Sciatic nerve (tissue), 2 donors: ENCODE results near the gene C2CD5. TPM values are rescaled to one million over a fixed set of nuclear protein-coding genes. Genes with fewer than 3 reads are reported as not detected.
A peak's percentile ranks its signal among the peaks of the same experiment; 100 is the strongest.

Source experiments
- ATAC-seq: fragments of 200-7000 bp; cut with Tn5 transposase; one replicate; pipeline ENCODE4 v1.9.1; 2020; ENCODE audit warnings: mild to moderate bottlenecking, moderate library complexity
- DNase-seq: peaks from one replicate; pipeline ENCODE4 v3.0.0-alpha.2; 2020; ENCODE audit warnings: low spot score
- intact Hi-C: fragments of 100-400 bp; cut with DNase I; formaldehyde crosslinking; loops from one replicate; pipeline ENCODE4 v1.14.2; 2022
- total RNA-seq: library from RNA; stranded (reverse); fragmentation: NEBNext Ultra II Directional; extraction: Animal tissue kit (Norgen Biotek cat#: 25700); gene quantifications from one replicate; pipeline ENCODE4 v1.2.1, GENCODE V29; 2021
- donor health status: DM: no; HTN: no; CAD: no.
- donor health status: DM: no; HTN: no; CAD: no.

Gene C2CD5
- total RNA-seq, 1 donor from 2014 or later = 53.4 TPM

DNA sequence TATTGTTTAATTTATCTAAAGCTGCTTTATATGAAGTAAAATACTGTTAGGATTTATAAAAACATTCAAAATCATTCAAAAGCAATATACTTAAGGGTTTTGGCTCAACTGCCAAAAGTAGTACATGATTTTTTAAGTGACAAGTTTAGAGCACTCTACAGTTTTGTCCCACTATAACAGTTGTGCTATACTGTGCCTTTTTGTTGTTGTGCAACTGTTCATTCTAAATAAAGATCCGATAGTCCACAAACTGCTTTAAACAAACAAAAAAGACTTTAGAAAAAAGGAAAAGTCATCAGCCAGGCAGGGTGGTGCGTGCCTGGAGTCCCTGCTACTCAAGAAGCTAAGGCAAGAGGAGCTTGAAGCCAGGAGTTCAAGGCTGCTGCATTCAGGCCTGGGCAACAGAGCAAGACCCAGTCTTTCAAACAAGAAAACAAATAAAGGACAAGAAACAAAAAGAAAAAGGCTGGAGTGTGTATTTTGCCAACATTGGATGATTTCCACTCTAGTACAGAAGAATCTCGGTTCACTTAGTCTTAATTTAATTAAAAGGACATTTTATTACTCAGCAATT, 7.3 kb downstream of the C2CD5 start:
- DNase-seq = no peak
- intact Hi-C loops = no loop called here
- no peak for ATAC-seq

DNA sequence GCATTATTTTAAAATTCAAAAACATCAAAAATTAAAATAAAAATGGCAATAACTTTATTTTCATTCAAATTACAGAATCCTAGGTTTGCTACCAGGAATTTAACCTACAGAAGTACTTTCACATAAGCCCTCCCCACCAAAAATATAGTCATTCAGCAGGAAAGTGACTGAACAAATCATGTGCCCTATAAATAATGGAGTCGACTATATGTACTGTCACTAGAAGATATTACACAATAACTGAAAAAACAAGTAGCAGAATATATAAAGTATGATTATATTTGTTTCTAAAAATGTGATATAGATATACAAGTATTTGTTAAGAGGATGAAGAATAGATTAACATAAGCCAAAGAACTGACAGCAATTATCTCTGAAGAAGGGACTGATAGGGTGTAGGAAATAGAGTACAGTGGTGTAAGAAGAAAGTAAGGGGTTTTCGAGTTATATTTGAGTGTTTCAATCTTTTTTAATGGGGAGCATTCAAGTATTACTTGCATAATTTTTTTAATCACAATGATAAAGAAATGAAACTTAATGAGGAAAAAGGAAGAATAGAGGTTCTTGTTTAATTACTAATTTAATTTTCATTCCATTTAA, 7.9 kb downstream of the C2CD5 start:
- intact Hi-C loops = no loop called here
- ATAC-seq = no peak

DNA sequence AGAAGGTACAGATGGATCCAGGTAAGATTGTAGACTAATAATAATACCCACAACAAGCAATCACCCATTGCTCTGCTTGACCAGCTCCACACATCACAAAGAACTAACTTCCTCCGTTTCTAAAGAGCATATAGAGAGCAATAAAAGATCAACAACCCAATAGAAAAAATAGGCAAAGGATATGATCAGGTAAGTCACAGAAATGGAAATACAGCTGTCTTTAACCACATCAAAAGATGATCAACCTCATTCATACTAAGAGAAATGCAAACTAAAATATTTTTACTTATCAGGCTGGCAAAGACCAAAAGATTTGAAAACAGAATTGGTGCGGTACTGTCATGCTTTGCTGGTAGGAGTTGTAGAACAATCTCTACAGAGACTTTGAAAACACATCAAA, 8.9 kb downstream of the C2CD5 start:
- intact Hi-C loops = no loop called here

More for the DNA sequence above, 7.9 kb downstream of the C2CD5 start:
- DNase-seq = no peak

DNA sequence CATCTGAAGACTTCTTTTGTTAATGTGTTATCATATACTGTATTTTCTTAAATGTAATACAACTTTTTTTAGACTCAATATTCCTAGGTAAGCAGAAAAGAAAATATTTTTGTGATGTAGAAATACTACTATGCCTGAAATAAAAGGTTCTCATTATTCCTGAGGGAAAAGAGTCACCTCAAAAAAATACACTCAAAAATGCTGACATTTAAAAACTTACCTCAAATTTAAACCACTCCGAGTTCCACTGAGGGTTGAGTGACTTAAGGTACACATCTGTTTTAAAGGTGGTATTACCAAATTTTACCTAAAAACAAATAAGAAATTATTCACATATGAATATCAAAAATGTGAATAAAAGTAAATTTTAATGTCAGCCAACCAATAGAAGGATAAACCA, 9.3 kb downstream of the C2CD5 start:
- no peak for DNase-seq
- intact Hi-C loops = no loop called here
- no peak for ATAC-seq

More for the DNA sequence above, 8.9 kb downstream of the C2CD5 start:
- no peak for ATAC-seq
- no peak for DNase-seq

DNA sequence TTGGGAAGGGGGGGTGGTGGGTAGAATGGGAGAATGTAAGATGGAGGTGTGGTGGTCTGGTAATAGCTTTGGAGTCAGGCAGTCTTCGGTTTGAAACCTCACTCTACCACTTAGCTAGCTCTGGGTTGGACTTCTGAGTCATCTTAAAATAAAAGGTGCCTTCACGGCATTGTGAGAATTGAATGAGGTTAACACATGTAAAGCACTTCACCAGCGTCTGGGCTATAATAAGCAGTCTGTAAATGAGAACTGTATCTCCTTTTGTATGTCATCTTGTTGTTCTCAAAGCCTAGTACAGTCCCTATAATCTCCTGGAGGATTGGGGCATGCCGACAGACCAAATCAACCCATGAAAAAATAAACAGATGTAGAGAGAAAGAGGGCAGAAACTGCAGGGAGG, 11.2 kb downstream of the C2CD5 start:
- intact Hi-C loops = no loop called here
- DNase-seq (no peak), ATAC-seq (no peak)

DNA sequence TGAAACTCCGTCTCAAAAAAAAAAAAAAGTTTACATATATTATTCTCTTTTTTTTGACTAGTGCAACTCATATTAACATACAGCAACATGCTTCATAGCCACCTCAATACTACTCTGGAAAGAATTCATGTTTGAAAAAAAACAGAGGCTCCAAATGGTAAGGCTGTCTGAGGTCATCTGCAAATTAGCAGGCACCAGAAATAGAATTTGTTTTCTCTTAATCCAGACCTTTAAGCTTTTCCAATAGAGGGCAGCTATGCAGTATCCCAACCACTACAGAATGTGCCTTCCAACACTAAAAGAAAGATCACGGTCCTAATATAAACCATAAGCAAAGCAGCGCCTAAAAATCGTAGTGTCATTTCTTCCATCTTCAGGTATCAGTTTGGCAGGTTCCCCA, 12.0 kb downstream of the C2CD5 start:
- intact Hi-C loops = no loop called here
- DNase-seq = no peak
- ATAC-seq = no peak

DNA sequence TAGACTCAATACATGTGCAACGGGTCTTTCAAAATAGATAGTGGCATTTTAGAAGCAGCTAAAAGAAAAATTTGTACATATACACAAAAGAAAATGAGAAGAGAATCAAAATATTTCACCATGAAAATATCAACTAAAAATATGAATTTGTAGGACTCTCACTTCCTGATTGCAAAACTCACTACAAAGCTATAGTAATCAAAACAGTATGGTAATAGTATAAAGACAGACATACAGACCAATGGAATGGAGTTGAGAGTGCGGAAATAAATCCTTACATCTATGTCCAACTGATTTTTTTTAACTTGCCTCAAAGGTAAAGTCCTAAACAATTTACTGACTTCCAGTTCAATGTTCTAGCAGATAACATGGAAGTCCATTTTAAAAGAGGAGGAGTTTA, 13.1 kb downstream of the C2CD5 start:
- ATAC-seq = no peak
- DNase-seq = no peak
- intact Hi-C loops = no loop called here

DNA sequence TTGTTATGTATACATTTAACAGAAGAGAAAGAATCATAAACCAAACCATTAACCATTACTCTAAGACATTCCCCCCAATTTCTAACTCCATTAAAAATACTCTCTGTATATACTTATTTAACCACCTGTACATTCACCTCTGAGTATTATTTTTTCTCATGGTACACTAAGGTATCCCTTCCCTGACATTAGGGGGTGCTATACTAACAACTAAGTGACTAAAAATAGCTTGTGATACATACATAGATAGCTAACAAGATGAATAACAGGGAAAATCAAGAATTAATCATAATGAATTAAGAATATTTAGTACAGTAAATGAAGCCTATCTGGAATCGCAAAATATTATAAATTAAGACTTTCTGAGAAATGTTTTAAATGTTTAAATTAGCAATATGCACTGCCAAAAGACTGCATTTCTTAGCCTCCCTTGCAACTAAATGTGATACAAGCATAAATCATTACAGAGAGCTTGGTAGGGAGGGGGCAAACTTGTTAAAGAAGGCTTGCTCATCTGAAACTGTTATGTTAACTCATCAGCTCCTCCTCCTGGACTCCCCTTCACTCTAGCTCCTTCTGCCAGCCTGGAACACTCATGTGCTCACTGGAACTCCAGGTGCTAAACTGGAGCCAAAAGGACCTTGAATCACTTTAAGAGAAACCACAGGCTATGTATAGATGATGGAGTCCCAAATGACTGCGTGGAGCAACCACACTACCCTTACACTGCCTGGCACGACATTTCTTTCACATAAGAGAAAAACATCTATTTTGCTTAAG, 14.9 kb downstream of the C2CD5 start:
- intact Hi-C loops = no loop called here
- DNase-seq (no peak), ATAC-seq (no peak)

DNA sequence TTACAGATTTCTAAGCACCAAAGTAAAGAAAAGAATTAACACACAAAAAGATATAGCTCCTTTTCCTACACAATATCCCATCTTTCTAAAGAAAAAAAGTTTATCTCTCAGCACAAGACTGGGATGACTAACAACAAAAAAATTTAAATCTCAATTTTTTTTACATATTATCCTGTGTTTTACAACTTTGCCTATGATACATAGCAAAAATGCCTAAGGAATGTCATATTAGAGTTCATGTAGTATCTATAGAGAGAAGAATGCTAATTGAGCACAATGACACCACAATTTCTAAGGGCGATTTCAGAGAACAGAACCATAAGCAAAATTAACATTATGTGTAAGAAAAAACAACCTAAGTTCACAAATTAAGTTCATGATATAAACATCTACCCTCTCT, 16.3 kb downstream of the C2CD5 start:
- DNase-seq (no peak), ATAC-seq (no peak)
- intact Hi-C loops = no loop called here

DNA sequence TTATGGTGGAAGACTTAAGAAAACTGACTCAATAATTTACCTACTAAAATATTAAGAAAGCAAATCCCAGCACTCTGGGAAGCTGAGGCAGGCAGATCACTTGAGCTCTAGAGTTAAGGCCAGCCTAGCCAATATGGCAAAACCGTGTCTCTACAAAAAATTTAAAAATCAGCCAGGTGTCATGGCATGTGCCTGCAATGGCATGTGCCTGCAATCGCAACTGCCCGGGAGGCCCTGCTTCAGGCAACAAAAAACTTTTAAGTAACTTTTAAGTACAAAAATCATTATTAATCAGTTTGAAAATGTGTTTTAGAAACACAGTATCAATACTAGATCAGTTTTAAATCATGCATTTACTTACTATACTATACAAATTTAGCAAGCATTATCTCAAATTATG, 17.5 kb downstream of the C2CD5 start:
- ATAC-seq (no peak), DNase-seq (no peak)
- intact Hi-C loops = no loop called here

DNA sequence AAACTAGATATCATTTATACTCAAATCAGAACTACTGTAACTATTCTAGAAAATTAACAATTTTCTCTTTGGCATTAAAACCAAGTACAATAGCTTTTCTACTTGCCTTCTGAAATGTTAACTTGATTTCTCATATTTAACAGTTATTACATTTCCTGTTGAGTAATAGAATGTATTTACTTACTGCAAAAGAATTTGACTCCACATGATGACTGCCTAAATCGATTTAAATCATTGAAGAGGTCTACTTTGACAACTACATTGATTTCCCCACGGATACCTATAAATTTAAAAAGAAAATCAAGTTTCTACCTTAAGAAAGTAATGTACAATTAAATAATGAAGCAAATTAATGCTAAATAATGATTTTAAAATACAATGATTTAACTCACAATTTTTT, 18.9 kb downstream of the C2CD5 start:
- intact Hi-C loops = no loop called here
- no peak for ATAC-seq
- DNase-seq = no peak

DNA sequence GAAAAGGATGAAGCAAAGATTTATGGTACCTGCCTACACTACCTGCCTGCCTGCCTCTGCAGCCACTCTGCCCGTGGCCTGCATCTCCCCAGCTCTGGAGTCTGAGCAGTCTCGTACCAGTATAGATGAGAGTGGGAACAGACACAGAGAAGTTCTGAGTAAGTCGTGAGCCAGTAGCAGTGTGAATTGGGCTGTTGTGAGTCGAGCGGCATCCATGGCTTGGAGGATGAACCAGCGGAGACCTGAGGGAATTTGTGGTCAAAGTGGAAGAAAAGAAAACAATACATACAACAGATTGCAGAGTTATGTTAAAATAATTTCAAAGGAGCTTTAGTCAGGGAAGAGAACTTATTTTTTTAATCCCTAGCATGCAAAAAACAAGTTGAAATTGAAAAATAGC, 25.3 kb downstream of the C2CD5 start:
- intact Hi-C loops = no loop called here
- DNase-seq (no peak), ATAC-seq (peak; percentile 76)

DNA sequence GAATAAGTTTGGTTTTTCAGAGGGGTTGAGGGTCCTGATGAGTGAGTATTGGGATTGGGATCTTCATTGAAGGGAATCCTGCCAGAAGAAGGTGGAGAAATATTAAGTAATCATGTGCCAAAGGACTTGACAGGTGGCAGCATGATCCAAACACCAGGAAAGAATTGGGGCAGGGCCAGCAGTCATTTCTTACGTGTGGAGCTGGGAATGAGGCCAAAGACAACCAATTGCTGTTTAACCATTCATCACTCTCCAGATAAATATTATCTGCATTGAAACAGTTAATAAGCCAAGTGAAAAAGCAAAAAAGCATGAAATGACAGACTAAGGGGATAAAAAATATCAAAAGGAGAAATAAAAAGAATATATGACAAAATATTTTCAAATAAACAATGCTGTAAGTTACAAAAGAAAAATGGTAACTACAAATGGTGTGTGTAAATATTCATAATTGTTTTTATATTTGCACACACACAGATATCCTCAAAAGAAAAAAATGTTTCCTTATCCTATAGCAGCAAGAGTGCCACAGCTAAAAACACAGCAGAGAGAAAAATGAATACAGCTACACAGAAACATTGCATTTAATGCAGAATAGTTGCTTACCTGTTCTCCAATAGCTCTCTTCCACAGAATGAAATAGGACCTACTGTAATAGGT, 26.2 kb downstream of the C2CD5 start:
- DNase-seq (no peak), ATAC-seq (no peak)
- intact Hi-C loops = no loop called here

DNA sequence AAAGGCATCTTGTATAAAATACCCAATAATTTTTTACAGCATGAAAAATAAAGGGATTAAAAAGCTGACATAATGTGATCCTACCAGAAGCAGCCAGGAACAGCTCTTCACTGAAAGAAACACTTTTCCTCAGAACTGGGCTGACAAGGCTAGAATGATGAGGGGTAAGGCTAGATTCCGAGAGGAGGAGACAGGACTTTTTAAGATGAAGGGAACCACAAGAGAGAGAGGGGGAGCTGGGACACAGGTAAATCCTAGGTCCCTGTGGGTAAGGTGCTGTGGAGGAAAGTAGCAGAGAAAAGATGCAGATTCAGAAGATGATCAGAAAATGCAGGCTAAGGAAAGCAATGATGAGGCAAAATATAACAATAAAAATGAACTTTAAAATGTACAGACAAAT, 29.5 kb downstream of the C2CD5 start:
- intact Hi-C loops = no loop called here
- DNase-seq = no peak
- no peak for ATAC-seq

DNA sequence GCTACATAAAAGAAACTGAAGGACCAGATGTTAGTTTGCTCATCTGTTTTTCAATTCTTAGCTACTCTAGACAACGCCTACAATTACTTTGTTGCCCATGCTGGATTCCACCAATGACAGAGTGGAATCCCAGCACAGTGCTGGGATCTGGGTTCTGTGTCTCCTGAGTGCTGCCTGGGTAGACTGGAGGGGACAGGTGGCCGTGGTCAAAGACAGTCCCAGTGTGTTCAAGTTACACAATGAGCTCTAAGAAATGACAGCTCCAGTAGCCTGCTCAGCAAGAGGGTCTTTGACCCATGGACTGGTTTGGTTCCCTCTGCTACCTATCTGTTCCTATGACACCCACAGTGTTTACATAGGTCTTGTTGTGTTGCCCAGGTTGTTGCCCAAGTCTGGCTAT, 38.5 kb downstream of the C2CD5 start:
- intact Hi-C loops = no loop called here

DNA sequence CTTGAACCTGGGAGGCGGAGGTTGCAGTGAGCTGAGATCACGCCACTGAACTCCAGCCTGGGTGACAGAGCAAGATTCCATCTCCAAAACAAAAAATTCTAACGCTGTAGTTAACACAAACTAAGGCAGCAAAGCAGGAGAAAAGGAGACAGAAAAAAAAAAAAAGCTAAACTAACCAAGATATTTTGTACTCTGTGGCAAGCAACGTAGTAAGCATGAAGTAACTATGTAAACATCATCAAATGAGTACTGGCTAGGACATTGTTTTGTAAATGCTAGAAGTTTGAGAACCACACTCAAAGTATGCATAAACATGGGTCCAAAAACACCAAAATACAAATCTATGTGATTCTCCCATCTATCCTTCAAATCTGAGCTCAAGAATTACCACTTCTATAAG, 44.2 kb downstream of the C2CD5 start:
- DNase-seq = no peak
- ATAC-seq = no peak
- intact Hi-C loops = no loop called here

More for the DNA sequence above, 38.5 kb downstream of the C2CD5 start:
- DNase-seq (no peak), ATAC-seq (no peak)

DNA sequence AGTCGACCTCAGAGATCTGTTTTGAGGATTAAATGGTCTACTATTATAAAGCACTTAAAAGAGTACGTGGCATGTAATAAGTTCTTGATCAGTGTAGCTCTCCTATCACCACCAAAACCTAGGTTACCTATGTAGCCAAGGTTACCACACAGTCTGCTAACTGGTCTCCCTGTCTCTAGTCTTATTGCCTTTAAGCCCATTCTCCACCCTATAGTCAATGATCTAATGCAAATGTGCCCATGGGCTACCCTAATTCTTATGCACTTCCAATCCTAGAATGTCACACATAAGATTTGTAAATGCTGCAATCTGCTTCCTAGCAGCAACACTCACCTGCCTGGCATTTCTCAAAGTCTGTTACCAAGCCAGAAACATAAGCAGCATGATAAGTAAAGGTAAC, 44.9 kb downstream of the C2CD5 start:
- ATAC-seq = no peak
- intact Hi-C loops = no loop called here

DNA sequence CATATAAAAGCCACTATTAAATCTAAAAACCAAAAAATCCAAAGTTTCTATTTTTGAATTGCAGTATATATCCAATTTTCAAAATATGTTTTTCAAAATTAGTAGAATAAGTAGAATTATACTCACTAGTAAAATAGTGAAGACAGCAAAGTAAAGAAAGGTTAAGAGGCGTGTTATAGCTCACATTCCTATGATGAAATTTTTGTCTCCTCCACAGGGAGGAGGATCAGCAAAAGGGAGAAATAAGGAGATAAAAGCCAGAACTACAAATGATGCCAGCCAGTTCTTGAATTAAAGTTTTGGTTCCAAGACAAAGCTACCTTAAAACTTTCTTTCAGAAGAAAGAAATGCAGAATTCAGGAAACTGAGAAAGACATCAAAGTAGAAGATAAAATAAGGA, 50.0 kb downstream of the C2CD5 start:
- intact Hi-C loops = no loop called here
- ATAC-seq = no peak
- no peak for DNase-seq

More for the DNA sequence above, 44.9 kb downstream of the C2CD5 start:
- no peak for DNase-seq

DNA sequence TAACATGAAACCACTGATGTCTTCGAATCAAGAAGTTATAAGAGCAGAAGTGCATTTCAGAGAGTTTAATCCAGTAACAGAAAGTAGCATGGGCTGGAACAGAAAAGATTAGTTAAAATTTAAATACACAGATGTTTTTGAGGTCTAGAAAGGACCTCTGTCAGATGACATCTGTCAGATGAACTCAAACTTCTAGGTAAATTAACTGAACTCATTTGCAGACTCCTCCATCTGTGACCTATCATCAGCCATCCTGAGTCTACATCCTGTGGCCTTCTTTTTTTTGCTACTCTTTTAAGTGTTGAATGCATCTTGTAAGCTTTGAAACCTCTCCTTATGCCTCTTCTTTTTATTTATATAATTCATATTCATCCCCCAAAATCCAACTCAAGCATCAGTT, 53.3 kb downstream of the C2CD5 start:
- DNase-seq (no peak), ATAC-seq (no peak)
- intact Hi-C loops = no loop called here

DNA sequence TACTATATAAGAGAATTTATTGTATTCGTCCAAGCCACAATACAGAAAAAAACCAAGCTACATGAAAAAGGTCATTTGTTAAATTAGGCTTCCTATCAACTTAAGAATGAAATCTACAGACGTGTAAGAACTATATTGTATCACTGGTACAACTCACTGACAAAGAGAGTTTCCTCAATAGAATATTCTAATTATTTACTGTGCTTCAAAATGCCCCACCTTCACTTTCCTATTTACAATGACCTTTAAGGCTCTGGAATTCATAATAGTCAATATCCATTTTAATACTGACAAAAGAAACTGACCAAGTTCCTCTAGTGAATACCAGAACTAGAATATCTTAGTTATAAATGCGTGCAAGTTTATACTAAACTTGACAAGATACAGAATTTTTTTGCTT, 55.9 kb downstream of the C2CD5 start:
- intact Hi-C loops = no loop called here
- ATAC-seq = no peak
- no peak for DNase-seq
